Neuronal stem cell (in vitro differentiated cells): ENCODE data around the gene ABLIM3.
A peak's percentile ranks its signal among the peaks of the same experiment; 100 is the strongest.

Experiments
- DNase-seq: peaks from one replicate; pipeline ENCODE4 v3.0.0-alpha.2; 2013; ENCODE audit warnings: low spot score
- H2AFZ ChIP-seq: one replicate; pipeline ENCODE4 v1.6.1; 2013; ENCODE audit warnings: mild to moderate bottlenecking, low read length, inconsistent platforms
- H2AK5ac ChIP-seq: 2 replicates; pipeline ENCODE4 v1.6.1; 2013; ENCODE audit warnings: low read depth, mild to moderate bottlenecking, inconsistent platforms, low read length, moderate library complexity, mixed read lengths
- H2BK120ac ChIP-seq: 2 replicates; pipeline ENCODE4 v1.6.1; 2013; ENCODE audit warnings: low read depth, mild to moderate bottlenecking, inconsistent platforms, low read length, moderate library complexity, mixed read lengths
- H2BK12ac ChIP-seq: one replicate; pipeline ENCODE4 v1.6.1; 2013; ENCODE audit warnings: low read length, inconsistent platforms
- H2BK15ac ChIP-seq: 2 replicates; pipeline ENCODE4 v1.6.1; 2013; ENCODE audit warnings: mild to moderate bottlenecking, low read length, inconsistent platforms, mixed read lengths
- H2BK5ac ChIP-seq: one replicate; pipeline ENCODE4 v1.6.1; 2013; ENCODE audit warnings: inconsistent platforms, mild to moderate bottlenecking, low read length, moderate library complexity
- H3K14ac ChIP-seq: one replicate; pipeline ENCODE4 v1.6.1; 2013; ENCODE audit warnings: low read length, inconsistent platforms
- H3K18ac ChIP-seq: 2 replicates; pipeline ENCODE4 v1.6.1; 2013; ENCODE audit warnings: low read length, inconsistent platforms
- H3K23ac ChIP-seq: 2 replicates; pipeline ENCODE4 v1.6.1; 2013; ENCODE audit warnings: low read depth, mild to moderate bottlenecking, mixed read lengths, low read length, inconsistent platforms; ENCODE audit not compliant: poor library complexity
- H3K27ac ChIP-seq: replicated peaks from 3 replicates; pipeline ENCODE4 v1.5.1; 2013; ENCODE audit warnings: low read length, inconsistent platforms
- H3K27me3 ChIP-seq, 3 experiments: 2 replicates each; pipeline ENCODE4 v1.6.1; 2013; ENCODE audit warnings: low read length in 3 of 3, mild to moderate bottlenecking in 2 of 3, inconsistent platforms in 1 of 3, low read depth in 1 of 3, mixed read lengths in 1 of 3, moderate library complexity in 1 of 3; ENCODE audit not compliant: control insufficient read depth in 3 of 3, insufficient read depth in 3 of 3
- H3K36me3 ChIP-seq, 2 donors: replicated peaks in 1 of 2; 2 replicates each; pipeline ENCODE4 v1.6.1; 2013; ENCODE audit warnings: low read length in 2 of 2; ENCODE audit not compliant: control insufficient read depth in 2 of 2, insufficient read depth in 2 of 2
- H3K4ac ChIP-seq: 2 replicates; pipeline ENCODE4 v1.6.1; 2013; ENCODE audit warnings: inconsistent platforms, mild to moderate bottlenecking, low read length, moderate library complexity
- H3K4me1 ChIP-seq, 2 donors: 1 replicate in 1 of 2; 2 replicates in 1 of 2; pipeline ENCODE4 v1.6.1; 2013; ENCODE audit warnings: low read length in 2 of 2, low read depth in 1 of 2; ENCODE audit not compliant: control insufficient read depth in 2 of 2, insufficient read depth in 1 of 2
- H3K4me2 ChIP-seq: one replicate; pipeline ENCODE4 v1.6.1; 2013; ENCODE audit warnings: mild to moderate bottlenecking, low read length, inconsistent platforms; ENCODE audit not compliant: insufficient read depth, poor library complexity, severe bottlenecking
- H3K4me3 ChIP-seq, 2 donors: 2 replicates each; pipeline ENCODE4 v1.5.1; 2013; ENCODE audit warnings: low read length in 2 of 2, mild to moderate bottlenecking in 2 of 2, inconsistent platforms in 1 of 2, moderate library complexity in 1 of 2
- H3K79me1 ChIP-seq: one replicate; pipeline ENCODE4 v1.6.1; 2013; ENCODE audit warnings: low read depth, mild to moderate bottlenecking, inconsistent platforms, low read length, moderate library complexity
- H3K9ac ChIP-seq: one replicate; pipeline ENCODE4 v1.6.1; 2013; ENCODE audit warnings: mild to moderate bottlenecking, low read depth, low read length, inconsistent platforms; ENCODE audit not compliant: poor library complexity
- H3K9me3 ChIP-seq, 2 donors: replicated peaks in 1 of 2; 2 replicates each; pipeline versions ENCODE3 to v1.6.1; 2013; ENCODE audit warnings: low read length in 2 of 2, mild to moderate bottlenecking in 2 of 2, inconsistent platforms in 1 of 2, low read depth in 1 of 2, mixed read lengths in 1 of 2, moderate library complexity in 1 of 2; ENCODE audit not compliant: control insufficient read depth in 2 of 2, insufficient read depth in 1 of 2
- H4K8ac ChIP-seq: one replicate; pipeline ENCODE4 v1.6.1; 2013; ENCODE audit warnings: low read depth, mild to moderate bottlenecking, inconsistent platforms, low read length, moderate library complexity
- H4K91ac ChIP-seq: one replicate; pipeline ENCODE4 v1.6.1; 2013; ENCODE audit warnings: low read length, low read depth, mild to moderate bottlenecking, inconsistent platforms; ENCODE audit not compliant: poor library complexity
- WGBS, 2 donors: extraction: QIAGEN DNeasy Blood & Tissue Kit; methylation state at CpG; one replicate each; pipeline ENCODE4 v1.1.7; 2013; ENCODE audit warnings: missing lambda C conversion rate in 2 of 2, mixed read lengths in 1 of 2; ENCODE audit not compliant: insufficient read length in 2 of 2, insufficient replicate concordance in 1 of 2; ENCODE audit errors: extremely low coverage in 2 of 2; 5-methylcytosine and 5-hydroxymethylcytosine counted together

Gene ABLIM3

GRCh38 chr5:149210225-149210624, 68.9 kb downstream of the ABLIM3 start:
- Histone ChIP-seq H3K9ac (no peak overlapping the region), H3K27me3 (no peaks in the 10 kb centered on the region), H4K91ac (no peak overlapping the region), H3K14ac (no peak overlapping the region), H3K4me3 (no peak overlapping the region), H2AFZ (no peak overlapping the region), H2BK5ac (no peak overlapping the region), H3K18ac (no peak overlapping the region), H3K79me1 (no peaks in the 10 kb centered on the region), H4K8ac (no peak overlapping the region), H2BK15ac (no peak overlapping the region), H3K27ac (no peak overlapping the region), H3K4me1 (peaks cover 0 to 2% of the 10 kb centered on the region in 2 donors), H2BK12ac (no peak overlapping the region), H3K4me2 (no peak overlapping the region), H3K9me3 (no peaks in the 10 kb centered on the region), H2BK120ac (no peak overlapping the region), H3K23ac (no peak overlapping the region), H2AK5ac (no peak overlapping the region), H3K4ac (no peak overlapping the region), H3K36me3 (no peaks in the 10 kb centered on the region)
- DNase-seq, result no peak
- no CpG with 5 or more reads among the region's 4 CpGs for WGBS, 2 donors

- Histone ChIP-seq H2AK5ac (no peak overlapping the region), H3K14ac (no peak overlapping the region), H3K9me3 (no peaks in the 10 kb centered on the region), H3K18ac (no peak overlapping the region), H3K23ac (no peak overlapping the region), H2AFZ (no peak overlapping the region), H3K4me1 (peaks cover 0 to 2% of the 10 kb centered on the region in 2 donors), H3K36me3 (no peaks in the 10 kb centered on the region), H3K9ac (no peak overlapping the region), H2BK5ac (no peak overlapping the region), H3K4me3 (no peak overlapping the region), H2BK120ac (no peak overlapping the region), H4K8ac (no peak overlapping the region), H2BK15ac (no peak overlapping the region), H3K4ac (no peak overlapping the region), H4K91ac (no peak overlapping the region), H3K79me1 (no peaks in the 10 kb centered on the region), H3K27me3 (no peaks in the 10 kb centered on the region), H2BK12ac (no peak overlapping the region), H3K4me2 (no peak overlapping the region), H3K27ac (no peak overlapping the region)
- peak; percentile 41 for DNase-seq
- no CpG with 5 or more reads among the region's 4 CpGs for WGBS, 2 donors
Measured at GRCh38 chr5:149210968-149211490, 69.7 kb downstream of the ABLIM3 start.

- H3K27ac ChIP-seq, result no peak overlapping the region
Measured at GRCh38 chr5:149211566-149211965, 70.3 kb downstream of the ABLIM3 start.

GRCh38 chr5:149212198-149212951, 71.1 kb downstream of the ABLIM3 start:
- Histone ChIP-seq H4K8ac (no peak overlapping the region), H3K9ac (no peak overlapping the region), H3K4me2 (no peak overlapping the region), H2BK15ac (no peak overlapping the region), H3K23ac (no peak overlapping the region), H4K91ac (no peak overlapping the region), H3K27me3 (peaks cover 0 to 3% (median 0%) of the 10 kb centered on the region in 3 experiments), H3K4me3 (no peak overlapping the region), H3K27ac (no peak overlapping the region), H3K79me1 (no peaks in the 10 kb centered on the region), H3K4ac (no peak overlapping the region), H2BK5ac (no peak overlapping the region), H3K4me1 (peaks cover 0 to 2% of the 10 kb centered on the region in 2 donors), H3K18ac (no peak overlapping the region), H2AK5ac (no peak overlapping the region), H2BK120ac (no peak overlapping the region), H3K14ac (no peak overlapping the region), H2AFZ (no peak overlapping the region), H3K36me3 (no peaks in the 10 kb centered on the region), H3K9me3 (no peaks in the 10 kb centered on the region), H2BK12ac (no peak overlapping the region)
- WGBS, 2 donors, result no CpG with 5 or more reads among the region's 7 CpGs
- DNase-seq, result no peak

More at GRCh38 chr5:149211566-149211965, 70.3 kb downstream of the ABLIM3 start:
- Histone ChIP-seq H2AFZ (no peak overlapping the region), H3K14ac (no peak overlapping the region), H3K23ac (no peak overlapping the region), H3K27me3 (no peaks in the 10 kb centered on the region), H3K18ac (no peak overlapping the region), H2BK120ac (no peak overlapping the region), H3K4ac (no peak overlapping the region), H3K36me3 (no peaks in the 10 kb centered on the region), H3K9me3 (no peaks in the 10 kb centered on the region), H2BK12ac (no peak overlapping the region), H2AK5ac (no peak overlapping the region), H3K4me3 (no peak overlapping the region), H4K8ac (no peak overlapping the region), H2BK5ac (no peak overlapping the region), H3K79me1 (no peaks in the 10 kb centered on the region), H3K4me2 (no peak overlapping the region), H3K4me1 (peaks cover 0 to 2% of the 10 kb centered on the region in 2 donors), H4K91ac (no peak overlapping the region), H3K9ac (no peak overlapping the region), H2BK15ac (no peak overlapping the region)
- DNase-seq, result no peak
